HG02623 (cell line): ENCODE data around the gene CLINT1.
"Not testable (repeated sequence)": the region's sequence is repeated elsewhere in the genome, so short reads cannot be mapped to it uniquely, and the experiment has no call there.

Experiments used
- ATAC-seq: cut with Tn5 transposase; IDR thresholded peaks from one replicate; pipeline ENCODE4 v1.9.1; 2021; ENCODE audit warnings: moderate library complexity; ENCODE audit not compliant: unreplicated experiment

CLINT1 gene

DNA sequence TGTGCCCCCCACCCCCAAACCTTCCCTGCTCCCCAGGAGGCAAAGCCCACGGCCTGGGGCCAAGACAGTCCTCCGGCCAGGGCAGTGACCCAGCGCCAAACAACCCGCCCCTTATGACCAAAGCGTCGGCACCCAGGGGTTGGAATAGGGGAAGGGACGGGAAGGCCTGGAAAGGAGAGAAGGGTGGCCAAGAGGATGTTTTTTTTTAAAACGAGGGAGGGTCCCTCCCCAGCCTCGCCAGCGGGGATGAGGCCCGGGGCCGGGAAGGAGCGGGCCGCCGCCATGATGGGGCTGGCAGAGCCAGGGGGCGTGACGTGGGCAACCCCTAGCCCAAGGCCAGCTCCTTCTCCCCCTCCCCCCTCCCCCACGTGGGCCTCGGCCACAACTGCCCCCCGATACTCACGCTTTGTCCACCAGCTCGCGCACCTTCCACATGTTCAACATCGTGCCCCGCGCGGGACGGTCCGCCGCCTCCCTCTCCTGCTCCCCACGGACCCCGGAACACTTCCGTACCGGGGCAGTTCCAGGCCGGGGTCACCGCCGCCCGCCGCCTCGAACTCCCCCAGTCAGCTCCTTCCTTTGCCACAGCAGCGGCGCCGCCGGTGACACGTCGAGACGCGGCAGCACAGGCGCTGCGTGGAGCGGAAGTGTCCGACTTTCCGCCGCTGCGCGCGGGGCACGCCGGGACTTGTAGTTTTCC lies at the start of gene CLINT1:
Gene CLINT1, minus strand, starts transcription at position 619 of the 700 bp plus-strand sequence. Its CDS starts 175 bp downstream, at position 444.
- ATAC-seq: peak; percentile 42

- no peak for ATAC-seq
Observed at GRCh38 chr5:157908459-157908858, 49.5 kb upstream of the CLINT1 start.

GRCh38 chr5:157907479-157907878 lies 48.5 kb upstream of the CLINT1 start:
- no peak for ATAC-seq

DNA sequence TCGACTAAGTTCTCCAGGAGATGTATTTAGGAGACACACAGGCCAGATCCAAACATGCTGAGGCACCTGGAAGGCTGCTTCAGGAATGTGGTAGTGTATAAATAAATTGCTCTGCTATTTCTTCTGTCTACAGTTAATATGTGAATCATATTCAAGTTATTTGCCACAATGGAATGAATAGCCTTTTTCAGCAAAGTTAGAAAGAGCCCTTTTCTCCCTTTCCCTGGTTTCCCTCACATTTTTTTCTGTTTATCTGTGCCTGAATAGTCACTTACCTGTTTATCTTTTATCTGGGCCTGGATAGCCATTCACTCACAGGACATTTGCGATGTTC lies 44.1 kb upstream of the CLINT1 start:
- no peak for ATAC-seq

- ATAC-seq: no peak
Observed at GRCh38 chr5:157902449-157903116, 43.6 kb upstream of the CLINT1 start.

DNA sequence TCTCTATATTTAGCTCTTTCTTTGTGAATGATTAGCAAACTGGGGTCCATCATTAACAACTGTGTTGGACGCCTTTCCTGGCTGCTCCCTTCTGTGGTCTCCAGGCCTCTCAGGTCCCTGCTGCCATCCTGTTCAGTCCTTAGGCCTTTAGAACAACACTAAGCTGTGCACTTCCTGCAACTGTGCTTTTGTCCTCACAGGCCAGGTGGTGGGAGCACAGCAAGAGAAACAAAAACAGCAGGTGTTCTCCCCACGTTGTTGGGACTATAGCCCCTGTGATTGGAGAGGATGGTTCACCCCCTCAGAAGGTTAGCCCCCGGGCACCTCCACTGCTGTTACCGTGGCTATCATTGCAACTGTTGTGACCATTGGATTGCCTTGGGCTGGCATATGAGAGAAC lies 41.7 kb upstream of the CLINT1 start:
- ATAC-seq: no peak

- ATAC-seq: no peak
Observed at GRCh38 chr5:157893611-157894010, 34.7 kb upstream of the CLINT1 start.

DNA sequence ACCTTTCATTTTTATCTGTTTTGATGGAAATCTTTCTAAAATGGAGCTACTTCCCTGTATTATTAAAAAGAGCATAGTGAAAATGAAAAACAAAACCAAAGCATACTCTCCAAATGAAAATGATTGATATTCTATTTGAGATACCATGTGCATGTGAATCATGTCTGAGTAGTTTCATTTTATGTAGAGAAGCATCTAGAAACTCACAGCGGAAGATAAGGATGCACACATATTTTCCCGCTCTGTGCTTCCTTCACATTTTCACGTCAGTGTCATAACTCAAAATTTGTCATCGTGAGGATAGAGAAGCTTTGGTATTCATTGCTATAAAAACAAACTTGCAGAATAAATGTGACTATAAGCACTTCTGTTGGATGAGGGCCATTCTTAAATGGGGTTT lies 34.0 kb upstream of the CLINT1 start:
- ATAC-seq: no peak

- ATAC-seq: no peak
Observed at GRCh38 chr5:157890836-157891597, 32.1 kb upstream of the CLINT1 start.

GRCh38 chr5:157888814-157889532 lies 30.0 kb upstream of the CLINT1 start:
- no peak for ATAC-seq

GRCh38 chr5:157886796-157887380 lies 27.9 kb upstream of the CLINT1 start:
- no peak for ATAC-seq

DNA sequence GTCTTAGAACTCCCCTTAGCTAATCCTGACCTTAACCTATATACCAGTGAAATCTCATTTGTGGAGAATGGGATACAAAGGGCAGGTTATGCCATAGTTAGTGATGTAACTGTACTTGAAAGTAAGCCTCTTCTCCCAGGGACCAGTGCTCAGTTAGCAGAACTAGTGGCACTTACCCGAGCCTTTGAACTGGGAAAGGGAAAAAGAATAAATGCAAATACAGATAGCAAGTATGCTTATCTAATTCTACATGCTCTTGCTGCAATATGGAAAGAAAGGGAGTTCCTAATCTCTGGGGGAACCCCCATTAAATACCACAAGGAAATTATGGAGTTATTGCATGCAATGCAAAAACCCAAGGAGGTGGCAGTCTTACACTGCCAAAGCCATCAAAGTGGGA lies 26.1 kb upstream of the CLINT1 start:
- not testable (repeated sequence) for ATAC-seq

GRCh38 chr5:157881498-157881897 lies 22.6 kb upstream of the CLINT1 start:
- ATAC-seq: not testable (repeated sequence)

DNA sequence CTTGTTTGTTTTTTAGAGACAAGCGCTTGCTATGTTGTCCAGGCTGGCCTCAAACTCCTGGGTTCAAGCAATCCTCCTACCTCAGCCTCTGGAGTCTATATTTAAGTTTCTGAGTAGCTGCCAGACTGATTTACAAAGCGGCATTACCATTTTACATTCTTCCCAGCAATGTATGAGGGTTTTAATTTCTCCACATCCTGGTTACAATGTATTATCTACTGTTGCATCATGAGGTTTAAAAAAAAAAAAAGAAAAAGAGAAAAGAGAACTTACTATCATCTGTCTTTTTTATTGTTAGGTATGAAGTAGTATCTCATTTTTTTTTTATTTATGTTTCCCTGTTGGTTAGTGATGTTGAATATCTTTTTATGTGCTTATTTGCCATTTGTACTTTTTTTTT lies 18.9 kb upstream of the CLINT1 start:
- ATAC-seq: no peak

DNA sequence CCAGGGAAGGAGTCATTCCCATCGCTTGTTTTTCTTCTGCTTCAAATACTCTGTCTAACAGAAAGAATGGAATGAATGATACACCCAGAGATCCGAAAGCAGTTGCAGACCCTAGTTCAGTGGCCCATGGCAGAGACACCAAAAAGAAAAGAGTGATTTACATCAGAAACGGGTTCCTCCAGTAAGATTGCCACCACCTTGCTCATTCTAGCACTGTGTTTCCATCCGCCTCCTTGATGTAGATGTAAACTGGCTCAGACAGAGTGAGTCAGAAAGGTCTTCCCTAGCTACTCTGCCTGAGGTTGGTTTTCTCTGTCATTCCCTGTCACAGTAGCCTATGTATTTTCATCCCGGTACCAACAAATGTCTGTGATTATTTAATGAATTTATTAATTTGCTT lies 15.9 kb upstream of the CLINT1 start:
- no peak for ATAC-seq

DNA sequence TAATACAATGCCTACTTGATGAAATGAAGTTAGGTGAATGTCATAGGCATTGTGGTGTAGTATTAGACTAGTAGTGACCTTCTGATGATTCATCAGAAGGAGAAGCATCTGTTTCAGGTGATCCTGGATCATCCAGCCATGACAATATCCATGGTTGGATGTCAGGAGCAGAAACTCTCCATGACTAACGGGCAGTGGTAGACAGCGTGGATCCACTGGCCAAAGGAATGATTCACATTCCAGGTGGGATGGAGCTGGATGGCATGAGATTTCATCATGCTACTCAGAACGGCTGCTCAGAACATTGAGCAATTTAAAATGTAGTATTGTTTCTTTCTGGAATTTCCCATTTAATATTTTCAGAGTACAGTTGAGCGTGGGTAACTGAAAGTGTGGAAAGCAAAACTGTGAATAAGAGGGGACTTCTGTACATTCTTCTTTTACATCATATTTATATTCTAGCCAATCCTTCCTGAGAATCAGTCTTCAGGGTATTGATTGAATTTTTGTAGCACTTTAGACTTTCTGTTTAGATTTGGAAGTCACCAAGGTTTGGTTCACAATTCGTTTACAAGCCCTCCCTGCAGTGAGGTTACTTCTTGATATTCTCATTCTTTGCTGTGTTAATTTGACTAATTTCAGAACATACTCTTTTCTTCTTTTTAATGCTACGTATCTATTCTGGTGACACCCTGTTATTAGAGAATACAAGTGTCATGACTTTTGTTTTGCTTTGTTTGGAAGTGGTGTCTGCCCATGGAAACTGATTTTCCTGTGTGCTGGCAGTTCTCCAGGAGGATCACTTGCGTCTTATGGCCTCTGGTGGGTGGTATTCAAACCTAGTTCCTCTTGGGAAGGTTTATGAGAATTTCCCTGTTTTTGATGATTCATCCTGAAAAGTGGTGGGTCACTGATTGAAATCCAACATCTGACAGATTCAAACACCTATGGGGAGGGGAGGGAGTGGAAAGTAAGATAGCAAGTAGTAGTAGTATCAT lies 12.2 kb upstream of the CLINT1 start:
- peak; percentile 39 for ATAC-seq

DNA sequence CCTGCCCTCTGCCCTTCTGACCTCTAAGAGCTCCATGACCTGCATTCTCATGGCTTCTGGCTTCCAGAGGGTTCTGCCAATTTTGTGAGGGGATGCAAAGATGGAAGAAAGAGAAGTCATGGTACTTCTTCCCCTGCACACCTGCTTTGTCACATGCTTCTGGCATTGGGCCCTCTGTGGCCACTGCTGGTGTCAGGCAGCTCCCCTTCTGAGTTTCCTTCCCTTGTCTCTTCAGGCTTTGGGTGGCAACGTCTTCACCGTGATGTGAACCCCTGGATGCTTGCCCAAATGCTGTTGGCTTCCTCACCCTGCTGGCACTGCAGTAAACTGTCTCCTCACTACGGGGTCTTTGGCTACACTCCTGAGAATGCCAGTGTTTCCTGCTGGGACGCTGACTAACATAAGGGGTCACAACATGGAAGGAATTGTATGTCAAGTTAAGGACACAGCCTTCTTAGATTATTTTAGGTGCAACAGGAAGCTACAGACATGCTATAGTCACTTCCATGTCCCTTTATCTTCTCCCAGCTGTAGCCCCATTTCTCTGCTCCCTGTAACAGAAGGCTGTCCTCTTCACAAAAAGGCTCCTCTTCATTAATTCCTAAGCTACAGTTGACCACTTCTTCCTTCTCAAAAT lies 8.9 kb upstream of the CLINT1 start:
- no peak for ATAC-seq

- ATAC-seq: no peak
Observed at GRCh38 chr5:157866536-157866935, 7.6 kb upstream of the CLINT1 start.

GRCh38 chr5:157865781-157866180 lies 6.8 kb upstream of the CLINT1 start:
- no peak for ATAC-seq
